KMS-11 (cell line): ENCODE results near the gene PLXNA4.

ENCODE experiments used
- H2AFZ ChIP-seq: fragments of 200-600 bp; sonication (generic); 2 replicates; pipeline ENCODE4 v1.6.1; 2016; ENCODE audit warnings: antibody characterized with exemption, mixed run types, low read depth
- H3K27ac ChIP-seq: fragments of 200-600 bp; sonication (generic); 2 replicates; pipeline ENCODE4 v1.6.1; 2016; ENCODE audit warnings: mild to moderate bottlenecking, mixed run types
- H3K27me3 ChIP-seq: fragments of 200-600 bp; sonication (generic); 2 replicates; pipeline ENCODE4 v1.6.1; 2017; ENCODE audit warnings: mild to moderate bottlenecking, low read depth, mixed run types, moderate library complexity; ENCODE audit not compliant: insufficient read depth
- H3K36me3 ChIP-seq: fragments of 200-600 bp; sonication (generic); 2 replicates; pipeline ENCODE4 v1.6.1; 2017; ENCODE audit warnings: mild to moderate bottlenecking, mixed run types; ENCODE audit not compliant: insufficient read depth
- H3K4me1 ChIP-seq: fragments of 200-600 bp; sonication (generic); 2 replicates; pipeline ENCODE4 v1.6.1; 2016; ENCODE audit warnings: mild to moderate bottlenecking, low read depth, mixed run types; ENCODE audit not compliant: poor library complexity, severe bottlenecking
- H3K4me2 ChIP-seq: fragments of 200-600 bp; sonication (generic); 2 replicates; pipeline ENCODE4 v1.7.0; 2016; ENCODE audit warnings: mild to moderate bottlenecking, mixed run types
- H3K4me3 ChIP-seq: fragments of 200-600 bp; sonication (generic); IDR thresholded peaks from 2 replicates; pipeline ENCODE4 v1.6.1; 2017; ENCODE audit warnings: low read depth, low read length, mixed read lengths; ENCODE audit not compliant: insufficient read depth
- H3K79me2 ChIP-seq: fragments of 200-600 bp; sonication (generic); 2 replicates; pipeline ENCODE4 v1.6.1; 2016; ENCODE audit warnings: low read depth, mixed run types; ENCODE audit not compliant: insufficient read depth
- H3K9ac ChIP-seq: fragments of 200-600 bp; sonication (generic); 2 replicates; pipeline ENCODE4 v1.6.1; 2016; ENCODE audit warnings: mild to moderate bottlenecking, mixed run types
- H4K20me1 ChIP-seq: fragments of 200-600 bp; sonication (generic); 2 replicates; pipeline ENCODE4 v1.6.1; 2016; ENCODE audit warnings: mild to moderate bottlenecking, mixed run types; ENCODE audit not compliant: insufficient read depth
- CTCF ChIP-seq: fragments of 200-600 bp; sonication (generic); conservative IDR thresholded peaks from 2 replicates; pipeline ENCODE4 v1.6.1; 2017; ENCODE audit warnings: low read depth, mild to moderate bottlenecking, antibody characterized with exemption, low read length, moderate library complexity, mixed read lengths

Gene PLXNA4

DNA sequence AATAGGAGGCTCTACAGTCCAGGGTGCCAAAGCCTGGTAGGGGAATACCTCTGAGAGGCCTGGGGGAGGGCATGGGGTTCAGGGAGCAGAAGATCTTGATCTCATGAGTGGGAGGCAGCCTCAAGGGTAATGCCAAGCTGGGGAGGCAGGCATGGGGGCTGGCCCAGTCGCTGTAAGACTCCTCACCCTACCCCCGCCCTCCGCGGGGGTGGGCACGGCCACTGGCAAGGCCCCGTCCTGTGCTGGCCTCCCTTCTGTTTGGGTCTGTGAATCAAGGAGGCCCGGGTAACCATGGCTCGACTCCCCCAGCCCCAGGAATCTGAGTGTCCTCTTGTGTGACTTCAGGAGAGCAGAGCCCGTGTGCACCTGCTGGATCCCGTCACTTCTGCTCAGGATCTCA is 473.9 kb downstream of the PLXNA4 start:
- Histone ChIP-seq H3K36me3 (no peaks in the 10 kb centered on the region), H3K27me3 (no peaks in the 10 kb centered on the region), H3K9ac (no peak overlapping the region), H3K4me2 (no peak overlapping the region), H3K79me2 (no peaks in the 10 kb centered on the region), H2AFZ (no peak overlapping the region), H3K27ac (no peak overlapping the region), H3K4me3 (no peak overlapping the region), H4K20me1 (no peaks in the 10 kb centered on the region), H3K4me1 (no peaks in the 10 kb centered on the region)
- no peak for TF ChIP-seq CTCF

DNA sequence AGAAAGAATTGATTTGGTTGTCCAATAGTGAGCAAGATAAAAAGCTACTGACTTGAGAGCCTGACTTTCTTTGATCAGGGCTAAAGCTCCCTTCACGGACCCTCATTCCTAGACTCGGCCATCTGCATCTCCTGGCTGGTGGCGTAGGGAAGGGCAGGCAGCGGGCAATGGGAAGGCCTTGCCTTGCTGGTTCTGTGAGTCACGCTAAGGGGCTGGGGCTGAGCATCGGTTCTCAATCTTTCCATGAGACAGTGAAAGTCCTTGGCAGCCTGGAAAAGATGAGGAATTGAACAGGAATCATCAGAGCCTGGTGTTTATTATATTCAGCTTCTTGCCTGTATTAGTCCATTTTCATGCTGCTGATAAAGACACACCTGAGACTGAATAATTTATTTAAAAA is 475.3 kb downstream of the PLXNA4 start:
- Histone ChIP-seq H2AFZ (no peak overlapping the region), H3K4me1 (no peaks in the 10 kb centered on the region), H4K20me1 (no peaks in the 10 kb centered on the region), H3K27ac (no peak overlapping the region), H3K9ac (no peak overlapping the region), H3K4me2 (no peak overlapping the region), H3K79me2 (no peaks in the 10 kb centered on the region), H3K36me3 (no peaks in the 10 kb centered on the region), H3K27me3 (no peaks in the 10 kb centered on the region), H3K4me3 (no peak overlapping the region)
- TF ChIP-seq CTCF, result no peak

GRCh38 chr7:132100483-132100882 is 475.8 kb downstream of the PLXNA4 start:
- no peak overlapping the region for H3K4me3 ChIP-seq
- no peak for TF ChIP-seq CTCF
- no peak overlapping the region for H3K4me2 ChIP-seq
- H3K9ac ChIP-seq, result no peak overlapping the region
- no peaks in the 10 kb centered on the region for H3K27me3 ChIP-seq
- H3K27ac ChIP-seq, result no peak overlapping the region
- H3K4me1 ChIP-seq, result no peaks in the 10 kb centered on the region
- no peaks in the 10 kb centered on the region for H4K20me1 ChIP-seq
- no peak overlapping the region for H2AFZ ChIP-seq
- H3K36me3 ChIP-seq, result no peaks in the 10 kb centered on the region
- H3K79me2 ChIP-seq, result no peaks in the 10 kb centered on the region

DNA sequence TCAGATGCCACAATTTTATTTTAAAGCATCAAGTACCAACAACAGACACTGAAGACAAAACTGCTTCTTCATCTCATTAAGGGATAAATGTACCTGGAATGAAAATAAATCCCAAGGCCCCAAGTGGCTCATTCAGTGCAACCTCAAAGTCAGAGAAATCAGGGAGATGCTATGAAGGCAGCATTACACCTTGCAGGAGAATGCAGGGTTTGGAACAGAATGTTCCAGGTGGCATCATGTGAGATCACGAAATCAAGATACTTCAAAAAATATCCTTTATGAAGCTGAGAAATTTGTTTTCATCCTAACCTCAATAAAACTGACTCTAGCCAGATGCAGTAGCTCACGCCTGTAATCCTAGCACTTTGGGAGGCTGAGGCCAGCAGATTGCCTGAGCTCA is 477.1 kb downstream of the PLXNA4 start:
- H3K4me2 ChIP-seq, result no peak overlapping the region
- no peak for TF ChIP-seq CTCF
- no peak overlapping the region for H3K4me3 ChIP-seq
- H2AFZ ChIP-seq, result no peak overlapping the region
- no peaks in the 10 kb centered on the region for H4K20me1 ChIP-seq
- H3K27ac ChIP-seq, result no peak overlapping the region
- H3K79me2 ChIP-seq, result no peaks in the 10 kb centered on the region
- H3K9ac ChIP-seq, result no peak overlapping the region
- no peaks in the 10 kb centered on the region for H3K4me1 ChIP-seq
- H3K36me3 ChIP-seq, result no peaks in the 10 kb centered on the region
- no peaks in the 10 kb centered on the region for H3K27me3 ChIP-seq

DNA sequence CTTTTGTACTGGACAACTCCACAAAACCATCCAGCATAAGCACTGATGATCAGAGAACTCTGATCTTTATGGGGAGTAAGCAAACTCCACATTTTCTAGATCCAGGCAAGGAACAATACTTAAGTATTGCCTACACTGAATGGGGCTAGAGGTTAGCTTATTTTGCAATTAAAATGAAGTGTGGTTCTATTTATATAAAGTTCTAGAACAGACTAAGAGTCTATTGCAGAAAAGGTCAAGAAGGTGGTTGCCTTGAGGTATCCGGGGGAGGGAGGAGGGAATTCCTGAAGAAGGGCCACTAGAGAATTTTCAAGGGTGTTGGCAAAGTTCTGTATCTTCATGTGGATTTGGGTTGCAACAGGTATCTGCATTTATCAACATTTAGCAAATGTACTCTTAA is 477.9 kb downstream of the PLXNA4 start:
- Histone ChIP-seq H3K27me3 (no peaks in the 10 kb centered on the region), H4K20me1 (no peaks in the 10 kb centered on the region), H3K79me2 (no peaks in the 10 kb centered on the region), H3K9ac (no peak overlapping the region), H3K4me3 (no peak overlapping the region), H3K36me3 (no peaks in the 10 kb centered on the region), H3K27ac (no peak overlapping the region), H3K4me1 (no peaks in the 10 kb centered on the region), H2AFZ (no peak overlapping the region), H3K4me2 (no peak overlapping the region)
- no peak for TF ChIP-seq CTCF
